Hematopoietic multipotent progenitor cell treated with erythropoietin and hydrocortisone succinate and interleukin-3 and kit ligand, for 4 days (in vitro differentiated cells): ENCODE results near the gene INPP4B.
A peak's percentile ranks its signal among the peaks of the same experiment; 100 is the strongest.

Experiments
- DNase-seq: peaks from one replicate; pipeline ENCODE4 v3.0.0-alpha.2; 2015

The INPP4B gene

DNA sequence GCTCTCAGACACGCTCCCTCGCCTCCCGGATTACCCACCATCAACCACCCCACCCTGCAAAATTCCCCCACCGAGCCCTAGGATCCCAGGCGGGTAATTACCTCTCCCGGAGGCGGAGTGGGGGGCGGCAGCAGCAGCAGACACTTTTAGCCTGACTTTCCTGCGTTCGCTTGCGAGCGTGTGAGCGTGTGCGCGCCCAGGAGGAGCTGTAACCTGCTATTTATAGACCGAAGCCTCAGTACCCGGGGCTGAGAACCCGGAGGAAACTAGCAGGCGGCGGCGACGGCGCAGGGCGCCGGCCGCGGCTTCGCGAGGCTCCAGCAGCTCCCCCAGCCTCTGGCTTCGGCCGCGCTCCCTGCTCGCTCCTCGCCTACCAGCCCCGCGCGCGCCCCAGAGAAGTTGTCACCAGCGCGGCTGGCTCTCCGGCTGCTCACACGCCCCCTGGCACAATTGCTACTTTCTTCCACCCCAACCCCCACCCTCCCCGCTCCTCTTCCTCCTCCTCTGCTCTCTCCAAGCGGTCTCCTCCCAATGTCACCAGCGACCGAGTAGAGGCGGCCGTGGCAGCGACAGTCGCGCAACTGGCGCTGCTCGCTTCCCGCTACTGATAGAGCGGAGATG is at the start of gene INPP4B:
INPP4B (minus strand) TSS at position 194 of the 621 bp plus-strand sequence.
- DNase-seq = peak; percentile 82

DNA sequence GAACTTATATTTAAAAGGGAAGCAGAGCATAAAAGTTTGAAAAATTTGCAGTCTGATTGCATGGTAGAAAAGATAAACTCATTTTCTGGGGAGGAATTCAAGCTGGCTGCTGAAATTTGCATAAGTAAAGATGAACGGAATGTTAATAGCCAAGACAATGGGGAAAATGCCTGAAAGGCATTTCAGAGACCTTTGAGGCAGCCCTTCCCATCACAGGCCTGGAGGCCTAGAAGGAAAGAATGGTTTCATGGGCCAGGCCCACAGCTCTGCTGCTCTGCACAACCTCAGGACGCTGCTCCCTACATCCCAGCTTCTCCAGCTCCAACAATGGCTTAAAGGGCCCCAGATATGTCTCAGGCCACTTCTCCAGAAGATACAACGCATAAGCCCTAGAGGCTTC is 46.9 kb upstream of the INPP4B start:
- DNase-seq = no peak

DNA sequence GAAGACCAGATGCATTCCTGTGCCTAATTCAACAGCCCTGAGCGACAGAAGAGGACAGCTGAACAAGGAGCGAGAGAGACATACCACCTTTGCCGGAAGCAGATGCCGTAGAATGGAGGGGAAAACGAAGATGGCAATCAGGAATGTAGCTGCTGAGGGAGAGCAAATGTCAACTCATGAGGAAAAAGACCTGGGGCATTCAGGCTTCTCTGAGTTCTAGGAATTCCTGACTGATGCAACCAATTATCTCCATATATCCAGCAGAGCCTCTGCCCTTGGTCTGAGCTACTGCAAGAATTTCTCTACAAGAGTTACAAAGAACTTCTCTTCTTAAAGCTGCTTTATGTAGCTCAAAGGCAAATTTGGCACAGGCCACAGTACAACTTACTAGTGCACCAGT is 40.5 kb upstream of the INPP4B start:
- DNase-seq = no peak

DNA sequence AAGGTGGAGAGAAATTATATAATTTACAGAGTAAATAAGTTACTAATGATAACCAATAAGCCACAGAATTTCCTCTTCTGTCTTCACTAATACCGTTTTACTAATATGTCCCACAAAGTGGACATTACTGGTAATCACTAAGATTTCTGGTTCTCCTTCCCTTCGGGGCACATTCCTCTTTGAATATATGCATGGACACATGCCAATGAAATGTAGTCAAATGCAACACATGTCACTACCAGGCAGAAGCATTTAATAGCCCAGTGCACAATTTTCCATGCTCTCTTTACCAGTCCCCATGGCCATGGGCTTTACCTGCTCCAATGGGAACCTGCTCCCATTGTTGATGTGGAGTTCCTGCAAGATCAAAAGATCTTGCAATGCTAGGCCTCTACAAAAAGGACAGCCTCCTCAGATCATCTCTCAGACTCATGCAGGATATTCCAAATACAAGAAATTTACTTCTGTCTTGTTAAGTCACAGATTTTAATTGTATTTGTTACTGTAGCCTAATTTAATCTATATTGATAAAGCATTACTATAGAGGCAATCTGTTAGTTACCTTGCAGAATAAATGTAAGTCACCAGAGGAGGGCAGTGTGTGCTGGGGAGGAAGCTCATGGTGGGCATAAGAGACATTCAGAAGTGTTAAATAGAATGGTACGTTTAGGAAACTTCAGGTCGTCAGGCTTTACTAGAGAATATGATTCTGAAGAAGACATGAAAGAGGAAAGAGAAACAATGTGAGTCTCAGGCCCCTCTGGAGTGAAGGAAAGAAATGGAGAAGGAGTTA is 37.1 kb upstream of the INPP4B start:
- peak; percentile 67 for DNase-seq

DNA sequence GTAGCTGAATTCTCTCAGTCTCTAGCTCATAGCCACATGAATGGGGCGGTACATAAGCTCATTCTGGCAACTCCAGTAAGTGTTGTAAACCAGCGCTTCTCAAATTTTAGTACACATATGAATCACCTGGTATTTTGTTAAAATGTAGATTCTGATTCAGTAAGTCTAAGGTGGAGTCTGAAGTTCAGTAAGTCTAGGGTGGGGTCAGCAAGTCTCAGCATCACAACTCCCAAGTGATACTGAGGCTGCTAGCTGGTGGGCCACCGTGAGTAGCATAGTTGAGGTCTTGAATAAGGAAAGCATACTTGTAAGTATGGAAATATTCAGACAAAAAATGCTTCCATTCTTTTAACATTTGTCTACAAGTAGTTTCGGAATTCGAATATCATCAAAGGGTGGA is 36.1 kb upstream of the INPP4B start:
- DNase-seq = no peak

DNA sequence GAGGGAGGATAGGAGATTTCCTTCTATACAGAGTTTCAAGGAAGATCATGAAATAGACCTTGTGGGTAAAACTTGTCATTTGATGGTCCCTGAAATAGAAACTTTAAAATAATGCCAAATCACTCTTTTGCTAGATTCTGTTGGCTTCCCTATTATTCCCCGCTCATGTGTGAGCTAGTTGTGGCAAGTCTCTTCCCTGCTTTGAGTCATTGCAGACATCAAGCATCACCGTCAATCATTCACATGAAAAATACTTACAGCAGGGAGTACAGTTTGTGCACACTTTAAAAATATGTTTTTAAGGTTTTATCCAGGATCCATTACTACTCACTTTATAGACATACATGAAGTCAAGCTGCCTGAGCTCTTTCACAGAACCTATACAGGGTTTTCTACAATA is 35.2 kb upstream of the INPP4B start:
- no peak for DNase-seq

DNA sequence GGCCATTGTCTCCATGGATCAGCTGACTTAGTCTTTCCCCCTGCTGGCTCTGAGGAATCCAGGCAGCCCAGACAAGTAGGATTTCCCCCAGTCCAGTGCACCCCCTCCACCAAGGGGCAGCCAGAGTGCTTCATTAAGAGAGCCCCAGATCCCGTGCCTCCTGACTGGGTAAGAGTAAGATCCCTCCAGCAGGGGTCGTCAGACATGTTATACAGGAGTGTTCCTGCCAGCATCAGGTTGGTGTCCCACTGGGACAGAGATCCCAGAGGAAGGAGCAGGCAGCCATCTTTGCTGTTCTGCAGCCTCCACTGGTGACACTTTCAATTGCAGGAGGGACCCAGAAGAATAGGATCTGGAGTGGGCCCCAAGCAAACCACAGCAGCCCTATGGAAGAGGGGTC is 29.0 kb upstream of the INPP4B start:
- DNase-seq = no peak

DNA sequence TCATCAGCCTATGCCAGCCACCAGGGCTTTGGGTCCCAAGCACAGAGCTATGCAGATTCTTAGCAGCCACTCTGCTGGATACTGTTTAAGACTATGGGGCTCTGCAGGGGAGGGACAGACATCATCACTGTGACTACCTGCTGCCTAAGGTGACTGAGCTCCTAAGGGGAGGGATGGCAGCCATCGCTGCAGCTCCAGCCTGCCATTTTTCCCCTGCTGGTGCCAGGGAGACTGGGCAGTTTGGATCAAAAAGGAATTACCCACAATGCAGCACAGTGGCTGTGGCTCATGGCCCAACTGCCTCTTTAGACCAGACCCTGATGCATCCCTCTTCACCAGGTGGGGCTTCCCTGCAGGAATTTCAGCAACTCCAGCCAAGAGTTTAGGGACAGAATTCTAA is 28.6 kb upstream of the INPP4B start:
- DNase-seq = no peak

DNA sequence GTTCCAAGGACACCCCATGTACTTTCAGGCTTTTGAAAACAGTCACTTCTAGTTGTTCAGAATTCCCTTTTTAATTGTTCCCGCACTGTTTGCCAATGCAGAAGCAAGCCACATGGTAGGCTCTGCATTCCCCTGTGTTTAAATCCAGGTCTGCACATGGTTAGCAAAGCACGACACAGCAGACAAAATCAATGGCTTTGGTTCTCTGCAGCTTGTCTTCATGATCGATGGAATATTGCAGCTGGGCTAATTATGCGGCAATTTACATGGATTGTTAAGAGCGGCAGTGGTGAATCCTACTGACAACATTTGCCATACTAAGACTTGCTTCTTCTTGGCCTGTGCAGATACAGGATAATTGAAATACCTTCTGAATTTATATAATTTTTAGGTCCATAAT is 20.6 kb upstream of the INPP4B start:
- DNase-seq = no peak

DNA sequence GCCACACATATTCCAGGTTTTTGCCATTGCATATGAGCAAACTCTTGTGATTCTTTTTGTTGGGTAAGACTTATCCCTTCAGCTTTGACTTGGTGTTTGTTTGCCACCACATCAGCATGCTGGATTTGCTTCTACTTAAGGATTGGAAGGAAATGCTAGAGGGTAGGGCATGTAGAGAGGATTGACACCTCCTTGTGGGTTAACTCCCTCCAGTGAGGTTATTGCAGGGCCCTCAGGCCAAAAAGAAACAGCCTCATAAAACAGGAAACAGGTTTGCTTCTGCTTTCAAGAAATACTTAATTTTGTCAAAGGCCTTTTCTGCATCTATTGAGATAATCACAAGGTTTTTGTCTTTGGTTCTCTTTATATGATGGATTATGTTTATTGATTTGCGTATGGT is 15.2 kb upstream of the INPP4B start:
- peak; percentile 45 for DNase-seq

DNA sequence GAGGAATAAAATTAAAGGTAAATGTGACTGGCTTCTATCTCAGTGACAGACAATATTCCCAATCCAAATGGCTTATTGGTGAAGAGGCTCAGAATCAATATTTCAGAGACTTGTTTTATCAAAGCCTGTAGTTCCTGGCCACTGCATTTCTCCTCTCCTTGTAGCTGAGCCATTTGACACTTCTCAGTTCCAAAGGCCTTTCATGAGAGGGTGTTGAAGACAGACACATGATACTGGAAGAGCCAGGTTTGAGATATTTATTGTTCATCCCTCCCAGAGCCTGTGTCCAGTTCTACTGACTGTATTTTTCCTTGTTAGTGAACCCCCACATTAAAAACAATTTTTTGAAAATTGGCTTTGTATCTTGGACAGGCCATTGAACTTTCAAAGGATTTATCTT is 12.9 kb upstream of the INPP4B start:
- no peak for DNase-seq

DNA sequence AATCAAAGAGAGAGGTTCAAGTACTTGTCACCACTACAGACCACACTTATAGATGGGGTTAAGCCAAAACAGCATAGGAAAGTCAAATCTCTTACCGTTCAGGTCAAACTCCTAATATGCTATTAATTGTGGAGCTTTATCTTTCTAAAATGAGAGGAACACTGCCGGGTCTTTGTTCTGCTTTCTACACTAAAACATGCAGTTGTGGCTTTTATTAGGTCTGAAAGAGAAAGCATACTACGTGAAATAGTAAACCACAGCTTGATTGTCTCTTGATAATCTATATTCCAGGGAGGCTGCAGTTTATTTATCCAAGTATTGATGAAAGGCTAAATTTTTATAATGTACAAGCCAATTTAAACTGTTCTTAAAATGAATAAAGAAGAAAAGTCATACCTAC is 12.3 kb upstream of the INPP4B start:
- DNase-seq = peak; percentile 46

DNA sequence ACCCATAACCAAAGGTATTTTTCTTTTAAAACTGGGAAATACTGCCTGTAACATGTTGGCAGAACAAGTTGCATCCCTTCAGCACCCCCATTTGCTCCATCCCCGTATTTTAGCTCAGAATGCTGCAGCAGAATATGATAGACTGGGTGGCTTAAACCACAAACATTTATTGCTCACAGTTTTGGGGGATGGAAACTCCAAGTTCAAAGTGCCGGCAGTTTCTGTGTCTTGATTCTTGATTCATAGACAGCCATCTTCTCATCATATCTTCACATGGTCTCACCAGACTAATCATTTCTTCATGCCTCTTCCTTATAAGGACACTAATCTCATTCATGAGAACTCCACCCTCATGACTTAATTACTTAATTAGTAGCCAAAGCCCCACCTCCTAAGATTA is 10.5 kb upstream of the INPP4B start:
- DNase-seq = no peak

DNA sequence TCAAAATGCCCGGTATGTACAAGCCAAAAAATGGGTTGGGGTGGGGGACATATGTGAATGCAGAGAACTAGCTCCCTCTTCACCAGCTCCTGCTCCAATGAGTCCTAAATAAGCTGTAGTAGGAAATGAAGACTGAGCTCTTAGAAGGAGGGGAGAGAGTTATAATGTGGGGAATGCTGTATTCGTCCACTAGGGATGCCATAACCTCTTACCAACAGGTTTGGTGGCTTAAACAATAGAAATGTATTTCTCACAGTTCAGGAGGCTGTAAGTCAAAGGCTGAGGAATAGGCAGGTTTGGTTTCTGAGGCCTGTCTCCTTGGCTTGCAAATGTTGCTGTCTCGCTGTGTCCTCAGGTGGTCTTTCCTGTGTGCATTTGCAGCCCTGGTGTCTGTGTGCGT is 4.4 kb upstream of the INPP4B start:
- DNase-seq = peak; percentile 59

DNA sequence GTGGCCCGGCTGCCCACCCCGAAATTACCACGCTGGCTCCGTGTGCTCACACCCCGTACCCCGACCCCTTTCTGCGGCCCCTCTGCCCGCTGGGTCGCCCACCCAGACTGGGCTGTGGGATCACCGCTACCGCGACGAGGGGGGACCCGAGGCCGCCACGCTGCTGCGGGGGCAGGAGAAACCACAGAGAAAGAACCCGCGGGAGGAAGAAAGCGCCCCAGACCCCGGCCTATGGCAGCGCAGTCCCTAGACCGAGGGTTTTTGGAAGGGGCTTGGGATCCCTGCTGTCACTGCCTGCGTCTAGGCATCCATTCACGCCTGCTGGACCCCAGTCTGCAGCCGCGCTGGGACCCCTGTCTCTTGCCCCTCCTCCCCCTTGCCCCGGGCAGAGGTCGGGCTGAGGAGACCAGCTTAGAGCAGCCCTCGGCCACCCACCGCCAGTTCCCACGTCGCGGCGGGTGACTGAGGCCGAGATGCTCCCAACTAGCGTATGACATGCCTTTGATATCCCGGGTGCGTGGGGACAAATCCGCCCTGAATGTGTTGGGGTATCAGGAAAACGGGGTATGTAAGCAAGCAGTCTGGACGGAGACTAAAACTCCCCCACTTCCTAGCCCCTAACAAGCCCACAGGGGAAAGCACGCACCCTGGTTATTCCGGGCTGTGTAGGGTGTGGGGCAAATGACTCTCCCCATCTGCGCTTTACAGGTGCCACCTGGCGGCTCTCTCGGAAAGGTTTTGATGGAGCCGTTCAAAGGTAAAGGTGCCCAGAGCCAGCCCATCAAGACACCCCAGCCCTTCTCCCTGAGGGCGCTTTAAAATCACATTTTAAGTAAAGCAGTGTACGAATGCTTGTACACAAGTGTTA is 862 bp upstream of the INPP4B start:
- peak; percentile 79 for DNase-seq

DNA sequence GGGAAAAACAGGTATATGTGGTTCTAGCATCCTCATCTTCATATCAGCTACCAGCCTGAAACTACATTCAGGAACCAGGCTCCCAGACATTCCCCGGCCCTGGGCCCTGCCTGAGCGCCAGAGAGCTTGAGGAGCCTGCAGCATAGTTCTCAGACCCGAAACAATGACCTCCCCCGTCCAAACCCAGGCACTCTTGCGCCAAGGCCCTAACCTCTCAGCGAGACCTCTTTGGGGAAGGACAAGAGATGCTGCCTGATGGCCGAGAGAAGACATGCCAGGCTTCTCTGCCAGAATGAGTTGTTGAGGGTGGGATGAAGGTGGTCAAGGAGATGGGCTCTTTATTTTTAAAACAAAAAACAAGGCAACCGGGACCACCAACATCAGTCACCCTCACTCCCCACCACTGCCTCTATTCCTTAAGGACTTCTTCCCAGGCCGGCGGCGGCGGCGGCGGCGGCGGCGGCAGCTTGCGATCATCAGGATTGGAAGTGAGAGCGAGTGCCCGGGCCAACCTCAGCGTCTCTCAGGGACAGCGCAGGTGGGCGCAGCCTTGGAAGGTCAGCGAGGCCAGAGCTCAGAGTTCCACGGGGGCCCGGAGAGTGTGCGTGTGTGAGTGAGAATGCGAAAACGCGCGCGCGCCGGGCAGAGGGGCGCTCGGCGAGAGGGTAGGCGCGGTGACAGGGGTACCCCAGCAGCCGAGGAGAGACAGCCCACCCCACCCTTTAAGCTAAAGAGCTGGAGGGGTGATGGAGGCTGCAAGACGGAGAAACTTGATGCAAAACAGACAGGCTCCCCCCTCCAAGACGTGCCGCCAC is 601 bp downstream of the INPP4B start:
- DNase-seq = peak; percentile 61

DNA sequence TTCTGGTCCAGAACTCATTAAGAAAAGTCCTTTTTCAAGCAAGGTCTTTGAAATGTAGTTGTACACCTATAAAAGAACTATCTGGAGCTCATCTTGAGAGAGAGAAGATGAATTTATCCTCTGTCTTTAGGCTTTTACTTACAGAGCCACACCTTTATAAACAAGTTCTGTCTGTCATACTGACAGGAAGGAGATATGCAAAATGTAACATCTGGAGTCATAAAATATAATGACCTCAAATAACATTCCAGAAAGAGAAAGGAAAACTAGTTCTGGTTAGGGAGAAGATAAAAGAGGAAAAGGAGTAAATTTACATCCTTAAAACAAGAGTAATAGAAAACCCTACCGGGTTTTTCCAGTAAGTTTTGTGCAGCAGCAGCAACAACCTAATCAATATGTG is 1.3 kb downstream of the INPP4B start:
- DNase-seq = no peak

DNA sequence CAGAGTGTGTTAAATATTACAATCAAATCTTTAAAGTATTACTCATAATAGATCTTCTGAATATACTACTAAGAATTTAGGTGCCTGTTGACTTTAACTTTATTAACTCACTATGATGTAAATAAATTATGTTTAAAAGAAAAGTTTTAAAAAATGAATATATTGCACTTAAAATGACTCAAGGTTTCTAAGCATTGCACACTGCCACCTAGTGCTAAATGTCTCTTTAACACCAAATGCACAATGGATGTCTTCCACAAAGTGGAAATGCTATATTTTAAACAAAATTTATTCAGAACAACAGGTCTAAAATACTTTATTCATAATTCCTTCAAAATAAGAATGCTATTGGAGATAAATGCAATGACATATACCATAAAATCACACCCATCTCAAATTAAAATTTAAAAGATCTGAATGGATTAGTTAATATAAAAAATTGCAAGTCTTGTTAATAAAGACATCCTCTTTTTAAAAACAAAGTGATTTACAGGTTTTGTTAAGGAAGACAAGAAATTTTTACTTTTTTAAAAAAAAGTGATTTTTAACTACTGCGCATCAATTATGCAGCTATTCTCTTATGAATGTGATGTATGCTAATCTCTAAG is 5.5 kb downstream of the INPP4B start:
- DNase-seq = peak; percentile 80

DNA sequence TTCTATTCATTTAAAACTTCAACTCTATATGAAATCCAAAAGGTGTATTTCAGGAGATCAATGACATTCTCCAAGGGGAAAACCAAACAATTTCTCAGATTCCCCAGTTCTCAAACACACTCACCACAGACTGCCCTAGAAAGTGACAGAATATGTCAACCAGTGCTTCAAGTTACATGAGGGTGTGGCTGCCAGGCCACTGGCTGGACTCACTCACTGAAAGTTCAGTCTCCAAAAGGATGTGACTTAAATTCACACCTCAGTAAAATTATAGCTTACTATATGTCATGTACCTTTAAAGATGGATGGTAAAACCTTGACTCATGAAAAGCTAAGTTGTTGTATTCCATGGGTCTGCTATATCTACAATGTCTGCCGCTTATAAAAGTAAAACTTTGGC is 7.3 kb downstream of the INPP4B start:
- no peak for DNase-seq

DNA sequence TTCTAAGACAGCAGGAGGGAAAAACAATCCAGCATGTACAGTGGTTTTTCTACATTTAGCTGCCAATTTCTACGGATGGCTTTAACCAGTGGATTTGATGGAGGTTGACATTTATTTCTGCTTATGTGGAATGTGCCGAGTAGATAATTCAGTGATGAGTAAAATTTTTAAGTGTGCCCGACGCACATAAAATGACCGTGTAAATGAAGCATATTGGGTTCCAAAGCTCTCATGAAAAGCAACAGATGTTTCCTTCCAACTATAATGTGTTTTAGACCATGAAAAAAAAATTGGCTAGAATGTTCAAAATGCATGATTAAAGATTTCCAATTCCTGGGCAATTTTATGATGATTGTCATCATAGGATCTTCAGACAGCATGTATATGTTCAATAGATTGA is 14.1 kb downstream of the INPP4B start:
- DNase-seq = peak; percentile 32

DNA sequence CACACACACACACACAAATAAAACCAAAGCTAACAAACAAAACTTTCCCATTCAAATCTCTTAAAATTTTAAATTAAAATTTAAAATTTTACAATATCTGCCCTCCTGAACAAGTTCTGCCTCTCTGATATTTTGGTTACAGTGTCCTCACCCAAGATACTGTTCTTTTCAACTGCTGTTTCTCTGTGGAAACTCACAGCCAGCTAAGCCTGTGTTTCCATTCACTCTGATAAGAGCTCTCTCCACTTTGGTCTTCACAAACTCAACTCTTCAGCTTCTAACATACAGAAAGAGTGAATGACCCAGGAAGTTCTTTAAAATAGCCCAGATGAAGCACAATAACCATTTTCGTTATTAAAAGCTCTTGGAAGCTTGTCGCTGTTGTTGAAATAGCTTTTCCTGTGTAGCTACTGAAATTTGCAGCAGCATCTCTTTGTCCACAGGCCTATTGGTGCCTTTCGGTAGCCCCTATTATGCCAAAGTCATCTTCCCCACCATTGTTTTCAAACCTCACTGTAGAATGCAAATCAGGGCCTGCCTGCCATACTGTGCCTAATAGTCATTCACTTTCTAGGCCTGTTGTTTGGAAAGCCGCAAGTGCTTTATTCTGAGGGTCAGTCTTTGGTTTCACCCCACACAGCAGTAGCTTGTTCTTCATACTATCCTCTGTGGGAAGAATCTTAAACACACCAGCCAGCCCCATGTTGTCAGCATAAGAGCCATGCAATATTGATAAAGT is 19.4 kb downstream of the INPP4B start:
- peak; percentile 35 for DNase-seq

DNA sequence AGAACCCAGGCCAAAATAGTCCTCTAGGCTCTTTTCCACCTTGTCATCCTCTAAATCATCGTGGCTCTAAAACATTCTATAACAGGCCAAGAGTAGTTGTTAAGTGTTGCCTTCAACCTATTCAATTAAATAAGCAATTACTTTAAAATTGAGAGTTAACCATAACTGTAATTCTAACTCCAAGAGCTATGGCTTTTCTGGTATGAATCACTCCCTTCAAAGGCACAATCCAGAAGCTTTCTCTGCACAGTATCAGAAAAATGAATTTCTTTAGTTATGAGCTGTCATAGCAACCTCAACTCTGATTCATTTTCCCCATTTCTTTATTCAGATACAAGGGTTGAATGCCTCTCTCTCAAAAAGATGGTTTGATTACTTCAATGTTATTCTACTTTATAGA is 21.7 kb downstream of the INPP4B start:
- no peak for DNase-seq
